A549 (cell line): ENCODE data around the gene CHST6. TPM values are rescaled to one million over a fixed set of nuclear protein-coding genes. Genes with fewer than 3 reads are reported as not detected.

Experiments used
- ATAC-seq, 2 experiments: fragments of 200-7000 bp in 1 of 2; fragments of >200 bp in 1 of 2; cut with Nextera tagmentation in 1 of 2; cut with Tn5 transposase in 1 of 2; 3 replicates each; pipeline versions ENCODE4 v1.8.0 to v1.9.1; 2018 to 2020; ENCODE audit warnings: mild to moderate bottlenecking in 1 of 2, moderate library complexity in 1 of 2
- CTCF ChIA-PET: fragments of 300-600 bp; sonication (Branson Sonifier 250); formaldehyde crosslinking; extraction: SDS; loops from one replicate; lab custom pipeline; 2021; ENCODE audit warnings: antibody characterized with exemption, inconsistent platforms; lab: Yijun Ruan, JAX
- POLR2A ChIA-PET: fragments of 350-600 bp; formaldehyde crosslinking; extraction: SDS; loops from one replicate; lab custom pipeline; 2021; ENCODE audit warnings: antibody characterized with exemption, inconsistent platforms; lab: Yijun Ruan, JAX
- DNase-seq, 2 experiments: peaks; one replicate each; pipeline versions ENCODE4 v3.0.0 to v3.0.0-alpha.2; 2011 to 2016; ENCODE audit warnings: low read depth in 1 of 2, low spot score in 1 of 2
- FAIRE-seq: peaks from 2 replicates; lab custom pipeline; 2011; peaks lifted over from hg19 to GRCh38; lab: Jason Lieb, UNC
- H3K27ac ChIP-seq, 2 experiments: fragments of >200 bp; sonication (Bioruptor Twin); formaldehyde crosslinking; 3 replicates each; pipeline ENCODE4 v1.5.1; 2016 to 2017
- H3K4me1 ChIP-seq: fragments of >200 bp; sonication (Bioruptor Twin); formaldehyde crosslinking; 3 replicates; pipeline ENCODE4 v1.6.1; 2016
- H3K4me2 ChIP-seq: fragments of >200 bp; sonication (Bioruptor Twin); formaldehyde crosslinking; 3 replicates; pipeline ENCODE4 v1.6.1; 2016
- H3K4me3 ChIP-seq: fragments of >200 bp; sonication (Bioruptor Twin); formaldehyde crosslinking; 3 replicates; pipeline ENCODE4 v1.5.1; 2016
- H3K9me3 ChIP-seq: fragments of >200 bp; sonication (Bioruptor Twin); formaldehyde crosslinking; 3 replicates; pipeline ENCODE4 v1.6.1; 2016
- BCL3 ChIP-seq: fragments of >200 bp; sonication (Bioruptor Twin); formaldehyde crosslinking; IDR thresholded peaks from 3 replicates; pipeline ENCODE4 v1.6.1; 2016
- BHLHE40 ChIP-seq: IDR thresholded peaks from 2 replicates; pipeline ENCODE4 v1.6.1; 2012; ENCODE audit warnings: low read depth, low read length, inconsistent platforms
- CHD4 ChIP-seq: fragments of 200-600 bp; sonication (generic); IDR thresholded peaks from 2 replicates; pipeline ENCODE4 v1.6.1; 2016; ENCODE audit warnings: antibody characterized with exemption, mild to moderate bottlenecking, borderline replicate concordance
- EHF ChIP-seq: fragments of 250-450 bp; sonication (Bioruptor Pico); IDR thresholded peaks from 2 replicates; pipeline ENCODE4 v1.5.0; 2020; ENCODE audit warnings: mild to moderate bottlenecking
- EP300 ChIP-seq, 2 experiments: fragments of >200 bp; sonication (Bioruptor Twin); formaldehyde crosslinking; IDR thresholded peaks; 2 replicates in 1 of 2; 3 replicates in 1 of 2; pipeline ENCODE4 v1.6.1; 2016 to 2017
- GATA3 ChIP-seq: IDR thresholded peaks from 2 replicates; pipeline ENCODE4 v1.6.1; 2012; ENCODE audit warnings: borderline replicate concordance
- HDAC2 ChIP-seq: fragments of 200-600 bp; sonication (generic); IDR thresholded peaks from 2 replicates; pipeline ENCODE4 v1.6.1; 2016
- HES2 ChIP-seq: fragments of >200 bp; sonication (Bioruptor Twin); formaldehyde crosslinking; IDR thresholded peaks from 2 replicates; pipeline ENCODE4 v1.6.1; 2016
- HOXA7 ChIP-seq: fragments of 250-450 bp; sonication (Bioruptor Pico); IDR thresholded peaks from 2 replicates; pipeline ENCODE4 v1.5.0; 2020; ENCODE audit warnings: mild to moderate bottlenecking, moderate library complexity
- HOXB13 ChIP-seq: fragments of 250-450 bp; sonication (Bioruptor Pico); IDR thresholded peaks from 2 replicates; pipeline ENCODE4 v1.5.0; 2020; ENCODE audit warnings: low read depth, mild to moderate bottlenecking, moderate library complexity
- KDM5A ChIP-seq: fragments of 200-600 bp; sonication (generic); IDR thresholded peaks from 2 replicates; pipeline ENCODE4 v1.6.1; 2016; ENCODE audit warnings: antibody characterized with exemption, mild to moderate bottlenecking
- NPAS2 ChIP-seq: fragments of 250-450 bp; sonication (Bioruptor Pico); IDR thresholded peaks from 2 replicates; pipeline ENCODE4 v1.8.0; 2022; ENCODE audit warnings: mild to moderate bottlenecking, moderate library complexity, borderline replicate concordance
- POLR2AphosphoS2 ChIP-seq: conservative IDR thresholded peaks from 2 replicates; pipeline ENCODE4 v1.6.1; 2012; ENCODE audit warnings: low read length, improper control_type of control experiment, inconsistent platforms
- RAD21 ChIP-seq, 2 experiments: fragments of >200 bp in 1 of 2; sonication (Bioruptor Twin) in 1 of 2; formaldehyde crosslinking in 1 of 2; IDR thresholded peaks in 1 of 2; conservative IDR thresholded peaks in 1 of 2; 2 replicates in 1 of 2; 3 replicates in 1 of 2; pipeline ENCODE4 v1.6.1; 2012 to 2018; ENCODE audit warnings: inconsistent platforms in 1 of 2
- RARB ChIP-seq: fragments of 250-450 bp; sonication (Bioruptor Pico); IDR thresholded peaks from 2 replicates; pipeline ENCODE4 v1.8.0; 2021; ENCODE audit warnings: mild to moderate bottlenecking, moderate library complexity
- RCOR1 ChIP-seq: fragments of 150-350 bp; IDR thresholded peaks from 2 replicates; pipeline ENCODE4 v1.6.1; 2014; ENCODE audit warnings: antibody characterized with exemption, low read length, low read depth
- TFCP2L1 ChIP-seq: fragments of 250-450 bp; sonication (Bioruptor Pico); IDR thresholded peaks from 2 replicates; pipeline ENCODE4 v1.5.0; 2021; ENCODE audit warnings: mild to moderate bottlenecking
- TP53 ChIP-seq: fragments of 250-450 bp; sonication (Bioruptor Pico); IDR thresholded peaks from 2 replicates; pipeline ENCODE4 v1.5.0; 2021; ENCODE audit warnings: mild to moderate bottlenecking, moderate library complexity
- ZFP36 ChIP-seq: fragments of 450-650 bp; IDR thresholded peaks from 2 replicates; pipeline ENCODE4 v1.6.1; 2014; ENCODE audit warnings: borderline replicate concordance; ENCODE audit not compliant: partially characterized antibody
- ZNF302 ChIP-seq: fragments of 250-450 bp; sonication (Bioruptor Pico); IDR thresholded peaks from 2 replicates; pipeline ENCODE4 v1.9.0; 2021; ENCODE audit warnings: inconsistent platforms, mild to moderate bottlenecking, moderate library complexity
- ZSCAN20 ChIP-seq: fragments of 250-450 bp; sonication (Bioruptor Pico); IDR thresholded peaks from 2 replicates; pipeline ENCODE4 v1.8.0; 2022; ENCODE audit warnings: mild to moderate bottlenecking, moderate library complexity
- WGBS: methylation state at CpG from one replicate; pipeline ENCODE4 v1.1.6; 2017; ENCODE audit errors: missing lambda C conversion rate; 5-methylcytosine and 5-hydroxymethylcytosine counted together
- polyA plus RNA-seq, 4 experiments: library from polyadenylated mRNA; depleted of rRNA in 3 of 4; stranded (reverse); fragments of >200 nt; fragmentation: RNase III in 1 of 4; extraction: RNeasy Plus Mini Kit Qiagen cat#74134 plus additional on column Dnase treatment in 1 of 4; gene quantifications; 2 replicates in 3 of 4; 3 replicates in 1 of 4; pipeline ENCODE4 v1.2.3, GENCODE V29; 2011 to 2017
- TF ChIP-seq, protein P1 (sequence below): fragments of >200 bp; sonication (Bioruptor Twin); formaldehyde crosslinking; IDR thresholded peaks from 3 replicates; pipeline ENCODE4 v1.5.1; 2016
- TF ChIP-seq, protein P2 (sequence below): fragments of 250-450 bp; sonication (Bioruptor Pico); IDR thresholded peaks from 2 replicates; pipeline ENCODE4 v1.5.0; 2021; ENCODE audit warnings: mild to moderate bottlenecking, moderate library complexity, borderline replicate concordance

Gene CHST6
- polyA plus RNA-seq, 2 of the 4 experiments (the other 2 are of a cell fraction) = 0.37 to 0.74 TPM

DNA sequence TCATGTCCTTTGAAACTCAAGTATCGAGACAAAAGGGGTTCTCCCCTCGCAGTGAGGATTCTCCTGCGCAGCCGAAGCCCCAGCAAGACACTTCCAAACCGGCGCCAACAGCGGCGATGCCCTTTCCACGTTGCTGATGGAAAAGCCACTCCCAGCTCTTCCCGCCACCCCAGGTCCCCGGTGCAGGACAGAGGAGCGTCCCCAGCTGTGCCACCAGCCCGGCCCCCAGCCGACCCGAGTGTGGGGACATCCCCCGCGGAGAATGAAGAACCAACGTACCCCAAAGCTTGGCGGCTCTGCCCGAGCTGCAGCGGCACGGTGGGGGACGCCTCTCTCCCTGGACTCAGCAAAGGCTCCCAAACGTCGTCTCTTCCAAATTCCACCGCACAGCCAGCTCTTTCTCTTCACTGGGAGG is 573 bp downstream of the CHST6 start:
- POLR2A ChIA-PET = interaction anchor here (1.1 to 1.6 kb wide), 2 partner anchors 8 to 61 kb away, joined by 3 to 4 read pairs; partner anchors contain the start of gene CFDP1
- CTCF ChIA-PET = interaction anchor here (0.7 to 5.4 kb wide), 10 partner anchors 8 to 296 kb away, joined by 3 to 41 read pairs (median 4); no protein-coding TSS in a partner anchor
- Histone ChIP-seq H3K4me1 (0 out of 3 replicates have a peak, but pooled peaks cover 3% of the 10 kb centered on the region), H3K4me2 (peak overlapping the region; percentile 94), H3K4me3 (peak overlapping the region; percentile 44), H3K9me3 (no peaks in the 10 kb centered on the region), H3K27ac (peak overlapping the region; percentile 60 to 83; a peak in 5 of 6 replicates)
- FAIRE-seq = no peak
- DNase-seq = no peak
- TF ChIP-seq, protein P1, sequence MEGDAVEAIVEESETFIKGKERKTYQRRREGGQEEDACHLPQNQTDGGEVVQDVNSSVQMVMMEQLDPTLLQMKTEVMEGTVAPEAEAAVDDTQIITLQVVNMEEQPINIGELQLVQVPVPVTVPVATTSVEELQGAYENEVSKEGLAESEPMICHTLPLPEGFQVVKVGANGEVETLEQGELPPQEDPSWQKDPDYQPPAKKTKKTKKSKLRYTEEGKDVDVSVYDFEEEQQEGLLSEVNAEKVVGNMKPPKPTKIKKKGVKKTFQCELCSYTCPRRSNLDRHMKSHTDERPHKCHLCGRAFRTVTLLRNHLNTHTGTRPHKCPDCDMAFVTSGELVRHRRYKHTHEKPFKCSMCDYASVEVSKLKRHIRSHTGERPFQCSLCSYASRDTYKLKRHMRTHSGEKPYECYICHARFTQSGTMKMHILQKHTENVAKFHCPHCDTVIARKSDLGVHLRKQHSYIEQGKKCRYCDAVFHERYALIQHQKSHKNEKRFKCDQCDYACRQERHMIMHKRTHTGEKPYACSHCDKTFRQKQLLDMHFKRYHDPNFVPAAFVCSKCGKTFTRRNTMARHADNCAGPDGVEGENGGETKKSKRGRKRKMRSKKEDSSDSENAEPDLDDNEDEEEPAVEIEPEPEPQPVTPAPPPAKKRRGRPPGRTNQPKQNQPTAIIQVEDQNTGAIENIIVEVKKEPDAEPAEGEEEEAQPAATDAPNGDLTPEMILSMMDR = no peak
- no peak for ATAC-seq
- 79% methylated on average over 26 of the region's 26 CpGs for WGBS

GRCh38 chr16:75494184-75494583 is 1.1 kb downstream of the CHST6 start:
- POLR2A ChIA-PET = interaction anchor here (1.1 kb wide), 1 partner anchor 61 kb away, joined by 3 read pairs; the partner anchor contains the start of gene CFDP1
- TF ChIP-seq GATA3 (no peak), HDAC2 (no peak), CHD4 (no peak), KDM5A (no peak)
- FAIRE-seq (no peak), DNase-seq (no peak), ATAC-seq (no peak)
- no peaks in the 10 kb centered on the region for H3K9me3 ChIP-seq
- H3K4me3 ChIP-seq = no peak overlapping the region
- no peak overlapping the region for H3K27ac ChIP-seq
- 90% methylated on average over 5 of the region's 5 CpGs for WGBS
- CTCF ChIA-PET = interaction anchor here (1.1 to 5.4 kb wide), 7 partner anchors 21 to 56 kb away, joined by 3 to 41 read pairs (median 3); no protein-coding TSS in a partner anchor
- 0 out of 3 replicates have a peak, but pooled peaks cover 3% of the 10 kb centered on the region for H3K4me1 ChIP-seq
- no peak overlapping the region for H3K4me2 ChIP-seq

DNA sequence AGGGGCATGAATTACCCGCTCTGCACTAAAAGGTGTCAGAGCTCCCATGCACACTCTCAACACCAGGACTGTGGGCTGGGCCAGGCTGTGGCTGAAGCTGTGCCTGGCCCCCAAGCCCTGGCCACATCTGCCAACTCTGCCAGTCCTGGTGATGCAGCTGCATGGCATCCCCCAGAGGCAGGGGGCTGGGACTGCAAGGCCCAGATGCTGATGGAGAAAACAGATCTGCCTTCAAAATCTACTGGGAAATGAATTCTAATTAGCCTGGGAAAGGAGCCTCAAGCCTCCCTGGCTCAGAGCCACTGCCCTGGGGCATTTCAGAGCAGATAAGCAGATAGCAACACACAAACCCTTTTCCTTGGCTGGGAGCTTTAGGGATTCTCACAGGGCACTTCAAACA is 3.4 kb downstream of the CHST6 start:
- Histone ChIP-seq H3K4me3 (no peak overlapping the region), H3K27ac (no peak overlapping the region), H3K9me3 (no peaks in the 10 kb centered on the region), H3K4me2 (no peak overlapping the region), H3K4me1 (0 out of 3 replicates have a peak, but pooled peaks cover 3% of the 10 kb centered on the region)
- POLR2A ChIA-PET = no interaction called here
- ATAC-seq (peak; percentile 88 to 96), DNase-seq (peak; percentile 41 to 57), FAIRE-seq (no peak)
- TF ChIP-seq RAD21 (conservative IDR thresholded peaks at IDR 0.05 in 1 of 2, IDR thresholded peaks at IDR 0.05 in 1 of 2) (peak in 1 of 2 experiments; percentile 29; a peak in 2 of 5 replicates), ZFP36 (no peak)
- CTCF ChIA-PET = interaction anchor here (0.6 to 2.8 kb wide), 5 partner anchors 20 to 292 kb away, joined by 3 to 15 read pairs (median 5); partner anchors contain the start of gene TMEM170A
- 90% methylated on average over 1 of the region's 1 CpG for WGBS

GRCh38 chr16:75488322-75488721 is 6.9 kb downstream of the CHST6 start:
- Histone ChIP-seq H3K27ac (no peak overlapping the region), H3K9me3 (no peaks in the 10 kb centered on the region), H3K4me3 (no peak overlapping the region), H3K4me2 (no peak overlapping the region), H3K4me1 (peaks cover 3% of the 10 kb centered on the region; the same call in 1 of the 3 replicates)
- POLR2A ChIA-PET = interaction anchor here (0.7 kb wide), 1 partner anchor 21 kb away, joined by 6 read pairs; no protein-coding TSS in a partner anchor
- DNase-seq (no peak), ATAC-seq (no peak), FAIRE-seq (no peak)
- 95% methylated on average over 2 of the region's 2 CpGs for WGBS
- CTCF ChIA-PET = interaction anchor here (0.6 to 4.0 kb wide), 7 partner anchors 15 to 124 kb away, joined by 3 to 14 read pairs (median 4); partner anchors contain the start of gene CHST5
- TF ChIP-seq, protein P2, sequence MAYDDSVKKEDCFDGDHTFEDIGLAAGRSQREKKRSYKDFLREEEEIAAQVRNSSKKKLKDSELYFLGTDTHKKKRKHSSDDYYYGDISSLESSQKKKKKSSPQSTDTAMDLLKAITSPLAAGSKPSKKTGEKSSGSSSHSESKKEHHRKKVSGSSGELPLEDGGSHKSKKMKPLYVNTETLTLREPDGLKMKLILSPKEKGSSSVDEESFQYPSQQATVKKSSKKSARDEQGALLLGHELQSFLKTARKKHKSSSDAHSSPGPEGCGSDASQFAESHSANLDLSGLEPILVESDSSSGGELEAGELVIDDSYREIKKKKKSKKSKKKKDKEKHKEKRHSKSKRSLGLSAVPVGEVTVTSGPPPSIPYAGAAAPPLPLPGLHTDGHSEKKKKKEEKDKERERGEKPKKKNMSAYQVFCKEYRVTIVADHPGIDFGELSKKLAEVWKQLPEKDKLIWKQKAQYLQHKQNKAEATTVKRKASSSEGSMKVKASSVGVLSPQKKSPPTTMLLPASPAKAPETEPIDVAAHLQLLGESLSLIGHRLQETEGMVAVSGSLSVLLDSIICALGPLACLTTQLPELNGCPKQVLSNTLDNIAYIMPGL = no peak
- TF ChIP-seq CHD4 = no peak
- no peak for TF ChIP-seq BCL3
- TF ChIP-seq EP300 (IDR thresholded peaks at IDR 0.05) = no peak
- no peak for TF ChIP-seq ZNF302
- TF ChIP-seq TFCP2L1 (CRISPR knock-in tag) = no peak
- no peak for TF ChIP-seq NPAS2 (CRISPR knock-in tag)
- TF ChIP-seq BHLHE40 = no peak
- TF ChIP-seq RCOR1 = no peak
- TF ChIP-seq RARB (CRISPR knock-in tag) = no peak
- TF ChIP-seq HOXB13 = no peak
- TF ChIP-seq EHF (CRISPR knock-in tag) = no peak
- TF ChIP-seq TP53 = no peak
- TF ChIP-seq POLR2AphosphoS2 = no peak
- no peak for TF ChIP-seq HES2
- TF ChIP-seq ZSCAN20 (CRISPR knock-in tag) = no peak
- TF ChIP-seq HOXA7 (CRISPR knock-in tag) = no peak
